Nucleus accumbens (tissue), 56 donors: ENCODE measurements around the gene ACO2.

ENCODE experiments used
- DNase-seq, 56 donors: peaks; one replicate each; lab custom pipeline; 2025; lab: John Stamatoyannopoulos, UW

Gene ACO2

DNA sequence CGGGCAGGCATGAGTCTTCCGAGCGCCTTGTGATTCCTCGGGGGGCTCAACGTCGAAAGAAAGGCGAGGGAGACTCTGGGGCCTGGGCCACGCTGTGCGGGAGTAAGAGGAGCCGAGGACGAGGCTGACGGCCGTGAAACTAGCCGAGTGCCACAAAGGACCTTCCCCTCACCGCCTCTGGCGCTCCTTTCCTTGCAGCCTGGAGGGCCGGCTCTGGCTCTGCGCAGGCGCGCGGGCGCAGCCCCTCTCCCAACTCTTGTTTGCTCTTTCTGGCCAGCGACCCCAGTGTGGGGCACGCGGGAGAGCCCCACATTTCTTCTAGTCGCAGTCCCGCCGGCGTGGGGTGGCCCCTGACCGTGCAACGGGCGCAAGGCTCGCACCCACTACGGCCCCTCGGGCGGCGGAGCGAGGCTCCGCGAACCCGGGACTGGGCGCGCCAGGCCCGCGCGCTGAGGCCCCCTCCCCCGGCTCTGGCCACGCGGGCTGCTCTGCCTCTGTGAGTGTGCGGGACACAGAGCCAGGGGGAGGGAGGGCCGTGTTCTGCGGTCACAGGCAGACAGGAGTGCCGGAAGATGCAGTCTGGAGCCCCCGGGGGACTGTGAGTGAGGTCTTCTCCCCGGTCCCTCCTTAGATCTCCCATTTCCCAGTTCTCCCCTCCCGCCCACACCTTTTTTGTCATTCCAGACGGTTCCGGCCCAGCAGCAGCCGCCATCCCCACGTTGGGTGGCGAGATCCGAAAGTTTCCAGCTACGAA, 21.3 kb upstream of the ACO2 start:
- DNase-seq: peak in 54 of 56 donors; percentile 29 to 88 (median 72)

DNA sequence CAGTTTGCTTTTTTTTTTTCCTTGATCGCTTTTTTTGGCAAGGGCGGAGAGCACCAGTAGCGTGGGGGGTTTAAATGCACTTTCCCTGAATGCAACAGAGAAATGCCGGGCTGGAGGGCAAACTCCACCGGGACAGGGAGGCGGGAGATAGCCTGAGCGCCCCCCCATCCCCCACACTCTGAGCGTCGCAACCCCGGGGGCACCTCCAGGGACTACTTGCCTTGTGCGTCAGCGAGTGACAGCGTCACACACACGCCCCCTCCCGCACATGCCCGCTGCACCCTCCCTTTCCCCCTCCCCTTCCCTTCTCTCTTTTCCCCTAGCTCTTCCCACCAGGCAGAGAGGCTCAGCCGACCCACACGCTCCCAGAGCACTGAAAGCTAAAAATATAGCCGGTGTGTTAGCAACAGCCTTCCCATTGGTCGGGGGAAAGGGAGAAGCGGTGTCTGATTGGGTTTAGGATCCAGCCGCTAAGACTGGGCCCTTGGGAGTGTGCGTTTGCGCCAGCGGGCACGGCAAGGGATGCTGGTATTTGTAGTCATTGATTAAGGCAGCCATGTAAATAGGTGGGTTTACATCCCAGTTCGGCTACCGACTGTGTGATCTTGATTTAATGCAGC, 20.6 kb upstream of the ACO2 start:
- DNase-seq: peak; percentile 75 to 100 (median 98)

DNA sequence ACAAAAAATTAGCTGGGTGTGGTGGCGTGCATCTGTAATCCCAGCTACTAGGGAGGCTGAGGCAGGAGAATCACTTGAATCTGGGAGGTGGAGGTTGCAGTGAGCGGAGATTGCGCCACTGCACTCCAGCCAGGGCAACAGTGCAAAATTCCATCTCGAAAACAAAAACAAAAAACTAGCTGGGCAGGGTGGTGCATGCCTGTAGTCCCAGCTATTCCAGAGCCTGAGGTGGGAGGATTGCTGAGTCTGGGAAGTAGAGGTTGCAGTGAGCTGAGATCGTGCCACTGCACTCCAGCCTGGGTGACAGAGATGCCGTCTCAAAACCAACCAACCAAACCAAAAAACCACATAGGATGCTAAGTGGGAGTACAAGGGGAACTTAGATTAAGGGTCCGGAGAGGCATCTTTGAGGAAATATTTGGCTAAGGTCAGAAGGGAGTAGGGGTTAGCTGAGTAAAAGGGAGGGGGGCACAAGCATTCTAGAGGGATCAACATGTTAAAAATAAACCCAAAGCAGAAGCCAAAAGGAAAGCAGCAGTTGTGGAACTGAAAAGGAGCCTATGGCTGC, 10.7 kb upstream of the ACO2 start:
- DNase-seq: no peak

DNA sequence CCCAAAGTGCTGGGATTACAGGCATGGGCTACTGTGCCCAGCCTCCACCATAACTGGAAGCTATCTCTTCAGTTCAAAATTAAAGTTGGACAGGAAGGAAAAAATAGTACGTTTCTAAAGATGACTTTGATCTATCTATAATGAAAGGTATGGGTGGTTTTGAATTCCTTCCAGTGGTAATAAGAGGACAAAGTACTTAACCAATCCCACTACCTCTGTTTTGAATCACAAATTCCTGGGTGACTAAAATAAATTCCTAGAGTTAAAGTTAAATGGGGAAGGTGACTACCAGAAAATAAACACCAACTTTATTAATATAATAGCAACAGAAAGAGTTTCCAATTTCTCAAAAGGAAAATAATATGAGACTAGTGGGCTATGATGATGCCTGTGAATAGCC, 9.5 kb upstream of the ACO2 start:
- no peak for DNase-seq

DNA sequence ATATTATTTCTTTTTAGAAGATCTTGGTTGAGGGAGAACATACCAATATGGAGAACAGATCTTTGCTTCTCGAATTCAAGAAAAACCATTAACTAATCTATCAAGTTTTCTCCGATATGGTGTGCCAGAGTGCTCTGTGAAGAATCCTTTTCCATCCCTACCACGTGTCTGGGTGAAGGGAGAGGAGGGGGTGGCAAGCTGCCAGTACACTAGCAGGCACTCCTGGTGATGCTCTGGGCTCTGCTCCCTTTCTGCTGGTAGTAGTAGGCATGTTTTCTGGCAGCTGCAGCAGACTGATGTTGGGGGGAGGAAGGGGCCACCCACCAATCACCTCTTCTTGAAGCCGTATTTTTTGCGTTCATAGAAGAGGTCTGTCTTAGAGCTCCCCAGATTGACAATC, 8.8 kb upstream of the ACO2 start:
- DNase-seq: peak in 45 of 56 donors; percentile 15 to 82 (median 56)

DNA sequence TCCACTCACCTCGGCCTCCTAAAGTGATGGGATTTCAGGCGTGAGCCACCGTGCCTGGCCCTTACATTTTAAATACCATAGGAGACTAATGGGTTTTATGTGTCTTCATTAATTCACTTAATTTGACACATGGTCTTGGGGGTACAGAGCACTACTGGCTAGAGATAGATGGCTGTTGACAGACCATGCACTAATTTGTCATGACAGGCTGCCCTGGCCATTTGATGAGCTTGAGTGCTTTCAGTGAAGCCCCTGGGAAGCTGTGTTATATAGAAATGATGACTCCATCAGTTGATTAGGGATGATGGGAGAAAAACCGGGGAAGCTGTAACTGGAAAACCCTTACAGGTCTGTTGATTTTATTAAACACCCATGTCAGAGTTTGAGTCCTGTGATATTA, 7.0 kb upstream of the ACO2 start:
- DNase-seq: no peak

DNA sequence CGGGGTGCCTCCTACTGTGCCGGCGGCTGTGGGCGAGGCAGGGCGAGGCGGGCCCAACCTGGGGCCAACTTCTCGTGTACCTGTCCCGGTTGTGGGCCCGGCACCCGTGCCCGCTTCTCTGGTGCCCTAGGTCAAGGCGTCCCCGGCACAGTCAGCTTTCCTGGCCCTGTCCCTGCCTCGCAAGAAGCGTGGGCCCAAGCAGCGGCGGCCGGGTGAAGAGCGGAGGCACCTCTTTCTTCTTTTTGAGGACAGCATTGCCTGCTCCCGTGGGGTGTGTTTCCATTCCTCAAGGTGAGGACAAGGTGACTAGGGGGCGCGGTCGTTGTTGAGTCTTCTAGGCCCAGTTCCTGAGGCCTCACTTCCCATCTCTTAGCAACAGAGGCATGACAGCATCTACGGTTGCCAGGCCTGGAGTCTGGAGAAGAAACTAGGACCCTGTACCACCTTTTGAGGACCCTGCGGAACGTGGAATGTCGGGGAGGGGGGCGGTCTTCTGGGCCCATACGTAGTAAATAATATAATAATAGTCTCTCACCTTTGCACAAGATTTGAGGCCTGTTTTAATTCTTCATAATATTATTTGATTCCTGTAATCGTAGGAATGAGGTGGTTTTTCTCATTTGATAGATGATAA, 418 bp downstream of the ACO2 start:
- peak in 7 of 56 donors; percentile 58 to 74 (median 62) for DNase-seq

DNA sequence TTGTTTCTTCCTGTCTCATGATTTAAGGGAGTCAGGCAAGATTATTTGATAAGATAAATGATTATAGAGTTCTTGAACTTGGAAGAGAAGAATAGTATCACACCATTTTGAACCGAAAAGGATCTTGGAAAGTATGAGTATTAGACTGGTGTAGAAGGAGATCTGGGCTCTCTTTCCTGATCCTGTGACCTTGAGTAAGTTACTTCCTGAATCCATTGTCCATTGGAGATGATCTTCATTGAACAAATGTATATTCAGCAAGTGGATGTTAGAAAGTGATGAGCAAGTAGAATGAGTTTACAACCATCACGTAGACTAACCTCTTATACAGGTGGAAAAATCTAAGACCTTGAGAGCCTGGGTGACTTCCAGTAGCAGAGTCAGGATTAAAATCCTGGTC, 2.0 kb downstream of the ACO2 start:
- no peak for DNase-seq

DNA sequence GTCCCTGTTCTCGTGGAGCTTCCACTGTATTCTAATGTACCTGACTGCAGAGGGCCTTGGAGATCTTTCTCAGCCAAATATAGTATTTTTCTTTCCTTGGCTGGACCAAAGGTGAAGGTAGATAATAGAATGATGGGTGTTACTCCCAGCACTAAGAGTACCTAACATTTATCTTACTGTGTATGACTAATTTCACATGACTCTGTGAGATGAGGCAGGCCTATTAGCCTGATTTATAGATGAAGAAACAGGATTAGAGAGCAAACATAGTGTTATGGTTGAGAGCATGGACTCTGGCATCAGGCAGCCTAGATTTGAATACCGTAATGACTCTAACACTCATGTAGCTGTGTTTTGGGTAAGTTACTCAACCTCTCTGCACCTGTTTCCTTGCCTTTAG, 2.7 kb downstream of the ACO2 start:
- DNase-seq: no peak

DNA sequence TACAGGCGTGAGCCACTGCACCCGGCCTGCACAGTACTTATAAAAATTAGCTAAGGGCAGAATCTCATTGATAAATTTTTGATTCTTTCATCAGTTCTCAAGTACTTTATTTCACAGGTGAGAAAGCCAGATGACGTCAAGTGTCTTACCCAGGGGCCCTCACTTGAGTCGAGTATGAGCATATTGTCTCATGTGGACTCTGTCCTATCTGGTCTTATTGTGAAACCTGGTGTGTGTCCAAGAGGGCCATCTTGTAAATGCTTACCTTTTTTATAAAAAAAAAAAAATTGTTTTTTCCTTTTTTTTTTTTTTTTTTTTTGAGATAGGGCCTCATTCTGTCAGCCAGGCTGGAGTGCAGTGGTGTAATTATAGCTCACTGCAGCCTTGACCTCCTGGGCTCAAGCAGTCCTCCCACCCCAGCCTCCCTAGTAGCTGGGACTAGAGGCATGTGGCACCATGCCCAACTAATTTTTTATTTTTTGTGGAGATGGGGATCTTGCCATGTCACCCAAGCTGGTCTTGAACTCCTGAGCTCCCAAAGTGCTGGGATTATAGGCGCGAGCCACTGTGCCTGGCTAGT, 6.0 kb downstream of the ACO2 start:
- DNase-seq: no peak

DNA sequence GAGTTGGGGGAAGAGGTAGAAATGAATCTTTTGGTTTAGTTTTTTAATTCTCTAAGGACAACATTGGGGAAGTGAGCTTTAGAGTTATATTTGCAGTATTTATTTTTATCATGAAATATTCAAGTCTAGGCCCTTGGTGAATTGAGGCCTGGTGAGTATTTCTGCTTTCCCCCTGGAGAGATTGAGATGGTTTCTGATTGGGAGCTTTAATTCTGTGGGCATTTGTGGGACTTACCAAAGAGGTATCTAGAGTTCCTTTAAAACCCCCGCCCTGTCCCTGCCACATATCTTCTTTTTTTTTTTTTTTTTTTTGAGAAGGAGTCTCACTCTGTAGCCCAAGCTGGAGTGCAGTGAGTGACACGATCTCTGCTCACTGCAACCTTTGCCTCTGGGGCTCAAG, 9.6 kb downstream of the ACO2 start:
- no peak for DNase-seq

DNA sequence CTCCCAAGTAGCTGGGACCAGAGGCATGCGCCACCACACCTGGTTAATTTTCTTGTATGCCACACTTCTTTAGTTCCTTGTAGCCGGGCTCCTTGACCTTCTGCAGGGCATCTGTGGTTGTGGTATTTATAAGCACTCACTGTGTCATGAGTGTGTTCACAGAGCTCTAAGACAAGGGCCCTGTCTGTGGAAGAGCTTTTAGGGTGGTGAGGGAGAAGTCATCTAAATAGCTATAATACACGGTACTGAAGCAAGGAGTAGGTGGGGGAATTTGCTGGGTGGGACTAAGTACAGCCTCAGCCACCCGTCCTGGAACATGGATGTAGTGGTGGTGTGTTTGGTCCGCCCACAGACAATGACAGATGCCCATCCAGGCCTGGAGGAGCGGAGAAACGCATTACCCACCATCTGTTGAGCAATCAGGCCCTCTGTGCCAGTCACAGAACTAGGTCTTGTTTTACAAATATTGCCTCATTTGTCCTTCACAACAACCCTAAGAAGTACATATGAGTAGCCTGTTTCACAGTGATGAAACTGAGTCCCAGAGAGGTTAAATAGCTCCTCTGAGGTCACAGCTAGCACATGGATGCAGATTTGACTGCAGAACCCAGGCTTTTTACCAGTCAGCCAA, 10.1 kb downstream of the ACO2 start:
- DNase-seq: peak in 1 of 56 donors; percentile 10

DNA sequence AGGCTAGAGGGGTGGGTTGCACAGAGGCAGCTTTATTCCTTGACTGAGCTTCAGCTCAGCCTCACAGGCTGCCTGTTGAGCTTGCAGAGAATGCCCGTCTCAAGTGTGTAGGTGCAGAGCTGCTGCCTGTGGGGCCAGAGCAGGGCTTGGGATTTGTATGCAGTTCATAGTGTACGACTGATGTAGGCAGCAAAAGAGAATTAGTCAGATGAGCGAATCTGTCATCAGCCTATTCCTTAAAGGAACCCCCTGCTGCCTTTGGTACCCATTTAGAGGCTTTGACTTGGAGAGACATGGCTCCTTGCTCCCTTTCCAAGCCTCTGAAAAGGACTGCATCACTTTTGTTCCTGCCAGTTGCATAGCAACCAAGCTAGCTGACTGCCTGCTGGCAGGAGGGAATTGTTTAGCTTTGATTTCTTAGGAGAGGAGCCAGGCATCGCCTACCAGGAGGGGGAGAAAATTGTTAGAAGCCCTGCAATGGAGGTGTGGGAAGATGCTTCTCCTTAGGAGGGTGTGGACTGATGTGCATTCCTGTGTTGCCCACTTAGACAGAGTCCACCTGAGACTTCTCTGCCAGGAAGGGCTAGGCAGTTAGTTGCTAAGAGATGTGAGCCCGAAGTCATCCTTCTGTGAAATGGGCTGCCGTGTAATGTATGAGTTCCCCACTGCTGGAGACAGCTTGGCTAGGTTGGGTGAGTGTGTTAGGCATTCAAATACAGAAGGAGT, 10.9 kb downstream of the ACO2 start:
- peak in 52 of 56 donors; percentile 23 to 93 (median 70) for DNase-seq

DNA sequence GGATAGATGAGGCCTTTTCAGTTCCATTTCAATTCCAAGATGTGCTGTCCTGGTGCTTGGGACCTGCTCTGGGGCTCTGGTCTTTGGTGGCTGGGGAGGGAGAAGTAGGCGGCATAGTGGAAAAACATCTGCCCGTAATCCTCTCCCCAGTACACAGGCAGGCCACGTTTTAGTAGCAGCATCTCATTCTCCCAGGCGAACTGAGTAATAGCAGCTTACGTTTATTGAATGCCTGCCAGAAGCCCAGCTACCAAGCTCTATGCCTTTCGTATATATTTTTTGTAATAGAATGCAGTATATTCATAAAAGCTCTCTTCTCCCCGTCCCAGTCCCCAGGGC, 11.4 kb downstream of the ACO2 start:
- peak in 9 of 56 donors; percentile 23 to 70 (median 39) for DNase-seq

DNA sequence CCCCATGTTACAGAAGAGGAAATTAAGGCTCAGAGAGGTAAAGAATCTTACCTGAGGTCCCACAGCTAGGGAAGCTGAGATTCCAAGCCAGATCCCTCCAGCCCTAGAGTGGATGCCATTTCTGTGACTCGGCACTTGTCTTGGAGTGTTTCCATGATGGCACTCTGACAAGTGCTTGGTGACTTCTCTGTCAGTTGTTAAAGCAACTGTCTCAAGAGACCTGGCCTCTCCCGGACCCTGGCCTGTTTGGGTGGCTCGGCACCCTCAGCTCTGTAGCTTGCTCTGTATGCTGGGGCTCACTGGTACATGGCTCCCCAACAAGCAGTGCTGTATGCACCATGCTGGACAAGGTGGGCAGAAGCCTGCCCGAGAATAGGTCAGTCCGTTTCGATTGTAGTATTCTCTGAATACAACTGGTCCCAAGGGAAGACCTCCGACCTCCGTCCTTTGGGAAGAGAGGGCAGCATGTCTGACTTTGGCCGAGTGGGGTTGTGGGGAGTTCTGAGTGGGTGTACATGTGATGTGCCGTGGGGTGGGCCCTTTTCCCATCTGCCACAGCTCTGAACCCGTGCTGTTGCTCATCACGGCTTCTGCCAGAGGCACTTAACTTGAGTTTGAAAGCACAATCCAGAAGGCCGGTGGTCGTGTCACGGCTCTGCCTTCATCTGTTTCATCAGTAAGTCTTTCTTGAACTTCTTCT, 12.4 kb downstream of the ACO2 start:
- DNase-seq: peak in 15 of 56 donors; percentile 7 to 62 (median 29)

DNA sequence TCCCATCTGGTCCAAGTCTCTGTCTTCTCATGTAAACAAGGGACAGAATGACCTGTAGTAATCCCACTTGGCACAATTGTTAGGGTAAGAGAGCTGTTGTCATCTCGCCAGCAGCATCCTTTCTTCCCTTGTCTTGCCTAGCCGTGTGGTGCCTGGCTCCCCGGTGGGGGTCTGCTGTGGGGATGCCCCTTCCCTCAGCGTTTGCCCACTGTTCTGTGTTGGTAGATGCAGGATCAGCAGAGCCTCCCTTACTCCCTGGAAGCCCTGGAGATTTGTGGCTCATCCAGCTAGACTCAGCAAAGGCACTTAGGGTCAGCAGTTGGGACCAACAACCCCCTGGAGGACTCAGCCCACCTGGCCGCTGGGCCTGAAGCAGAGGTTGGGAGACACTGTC, 13.0 kb downstream of the ACO2 start:
- peak in 3 of 56 donors; percentile 15 to 22 (median 19) for DNase-seq

DNA sequence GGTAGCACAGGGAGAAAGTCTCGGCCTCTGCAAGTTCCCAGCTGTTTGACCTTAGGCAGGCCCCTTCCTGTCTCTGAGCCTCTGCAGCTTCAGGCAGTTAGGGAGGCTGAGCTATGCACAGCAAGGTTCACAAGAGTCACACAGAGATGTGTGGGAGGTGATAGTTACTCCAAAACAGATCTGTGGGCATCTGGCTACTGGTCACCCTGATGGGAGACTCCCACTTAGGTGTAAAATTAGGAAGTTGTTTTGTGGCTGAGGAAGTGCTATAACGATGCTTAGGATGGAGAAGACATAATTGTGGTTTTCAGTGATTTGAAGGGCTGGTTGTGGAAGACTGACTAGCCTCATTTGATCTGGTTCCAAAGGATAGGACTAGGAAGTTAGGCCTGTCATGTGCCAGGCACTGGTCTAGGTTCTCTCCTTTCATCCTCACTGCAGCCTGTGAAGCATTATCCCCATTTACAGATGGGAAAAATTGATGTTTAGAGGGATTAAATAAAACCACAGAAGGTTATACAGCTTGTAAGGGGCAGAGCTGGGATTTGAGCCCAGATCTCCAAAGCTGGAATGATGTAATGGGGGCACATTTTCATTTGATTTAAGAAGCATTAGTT, 13.5 kb downstream of the ACO2 start:
- DNase-seq: no peak

DNA sequence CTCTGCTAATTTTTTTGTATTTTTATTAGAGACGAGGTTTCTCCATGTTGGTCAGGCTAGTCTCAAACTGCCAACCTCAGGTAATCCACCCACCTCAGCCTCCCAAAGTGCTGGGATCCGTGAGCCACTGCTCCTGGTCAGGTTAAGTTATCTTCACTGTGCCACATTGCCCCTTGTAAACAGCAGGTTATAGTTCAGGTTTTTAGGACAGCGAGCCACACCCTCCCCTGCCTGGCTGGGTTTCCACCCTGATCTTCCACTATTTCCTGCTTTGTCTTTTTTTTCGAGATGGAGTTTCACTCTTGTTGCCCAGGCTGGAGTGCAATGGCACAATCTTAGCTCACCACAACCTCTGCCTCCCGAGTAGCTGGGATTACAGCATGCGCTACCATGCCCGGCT, 16.1 kb downstream of the ACO2 start:
- DNase-seq: no peak
